Measurements from ENCODE around the gene PIP5K1C. TPM values are rescaled to one million over a fixed set of nuclear protein-coding genes. Genes with fewer than 3 reads are reported as not detected.

PIP5K1C gene
- total RNA-seq, 2 donors from 2014 or later = 31.3 to 45.8 TPM

GRCh38 chr19:3679581-3679980, 20.7 kb downstream of the PIP5K1C start:
- H3K9me3 ChIP-seq = peaks cover 0 to 4% of the 10 kb centered on the region in 2 donors
- peaks cover 0 to 16% of the 10 kb centered on the region in 2 donors for H3K4me1 ChIP-seq
- no peak overlapping the region for H3K27ac ChIP-seq
- H3K27me3 ChIP-seq = no peaks in the 10 kb centered on the region
- no peak for DNase-seq (ENCODE audit: low spot score)
- TF ChIP-seq CTCF (IDR thresholded peaks at IDR 0.05) = no peak
- H3K36me3 ChIP-seq = peaks cover 11% of the 10 kb centered on the region
- H3K4me3 ChIP-seq = no peak overlapping the region

- TF ChIP-seq CTCF (IDR thresholded peaks at IDR 0.05) = no peak
- H3K27ac ChIP-seq = no peak overlapping the region
- H3K27me3 ChIP-seq = no peaks in the 10 kb centered on the region
- H3K9me3 ChIP-seq = peaks cover 0 to under 1% of the 10 kb centered on the region in 2 donors
- H3K4me1 ChIP-seq = peaks cover 0 to 16% of the 10 kb centered on the region in 2 donors
- H3K4me3 ChIP-seq = no peak overlapping the region
- no peak for DNase-seq (ENCODE audit: low spot score)
- H3K36me3 ChIP-seq = peaks cover 7% of the 10 kb centered on the region
Observed at GRCh38 chr19:3679138-3679537, 21.1 kb downstream of the PIP5K1C start.

- TF ChIP-seq CTCF (IDR thresholded peaks at IDR 0.05) = no peak
Observed at GRCh38 chr19:3678188-3678587, 22.1 kb downstream of the PIP5K1C start.

GRCh38 chr19:3674784-3675543, 25.3 kb downstream of the PIP5K1C start:
- Histone ChIP-seq H3K36me3 (no peaks in the 10 kb centered on the region), H3K4me3 (no peak overlapping the region), H3K27me3 (no peaks in the 10 kb centered on the region), H3K4me1 (peaks cover 0 to 41% of the 10 kb centered on the region in 2 donors), H3K9me3 (no peaks in the 10 kb centered on the region), H3K27ac (peak overlapping the region in 1 of 2 donors; percentile 15)
- no peak for DNase-seq (ENCODE audit: low spot score)
- no peak for TF ChIP-seq CTCF (IDR thresholded peaks at IDR 0.05)

More at GRCh38 chr19:3678188-3678587, 22.1 kb downstream of the PIP5K1C start:
- H3K36me3 ChIP-seq = peaks cover 5% of the 10 kb centered on the region
- H3K9me3 ChIP-seq = no peaks in the 10 kb centered on the region
- H3K27me3 ChIP-seq = no peaks in the 10 kb centered on the region
- H3K4me1 ChIP-seq = peaks cover 0 to 17% of the 10 kb centered on the region in 2 donors
- H3K4me3 ChIP-seq = no peak overlapping the region
- no peak for DNase-seq (ENCODE audit: low spot score)
- H3K27ac ChIP-seq = no peak overlapping the region

GRCh38 chr19:3673506-3674439, 26.5 kb downstream of the PIP5K1C start:
- no peak for TF ChIP-seq CTCF (IDR thresholded peaks at IDR 0.05)
- Histone ChIP-seq H3K36me3 (no peaks in the 10 kb centered on the region), H3K27ac (peak overlapping the region in 1 of 2 donors; percentile 96), H3K9me3 (no peaks in the 10 kb centered on the region), H3K4me1 (peaks cover 0 to 53% of the 10 kb centered on the region in 2 donors), H3K27me3 (no peaks in the 10 kb centered on the region), H3K4me3 (no peak overlapping the region)
- DNase-seq (ENCODE audit: low spot score) = no peak

Measured in right atrium auricular region (tissue), 2 donors.